HL-60 (cell line): ENCODE data around the gene USP40.

Source experiments
- CTCF ChIP-seq: IDR thresholded peaks from one replicate; pipeline ENCODE4 v1.5.1; 2011; ENCODE audit warnings: low read length, control low read depth, inconsistent platforms; ENCODE audit not compliant: insufficient read depth
- REST ChIP-seq: IDR thresholded peaks from 2 replicates; pipeline ENCODE4 v1.6.1; 2012; ENCODE audit warnings: low read depth; ENCODE audit not compliant: insufficient replicate concordance
- SPI1 ChIP-seq: IDR thresholded peaks from 2 replicates; pipeline ENCODE4 v1.6.1; 2012; ENCODE audit warnings: low read depth, mild to moderate bottlenecking, borderline replicate concordance

GRCh38 chr2:233532971-233533370 is 33.6 kb downstream of the USP40 start:
- TF ChIP-seq CTCF (no peak), SPI1 (no peak), REST (no peak)
